Measurements from ENCODE around the gene ATE1.

DNA sequence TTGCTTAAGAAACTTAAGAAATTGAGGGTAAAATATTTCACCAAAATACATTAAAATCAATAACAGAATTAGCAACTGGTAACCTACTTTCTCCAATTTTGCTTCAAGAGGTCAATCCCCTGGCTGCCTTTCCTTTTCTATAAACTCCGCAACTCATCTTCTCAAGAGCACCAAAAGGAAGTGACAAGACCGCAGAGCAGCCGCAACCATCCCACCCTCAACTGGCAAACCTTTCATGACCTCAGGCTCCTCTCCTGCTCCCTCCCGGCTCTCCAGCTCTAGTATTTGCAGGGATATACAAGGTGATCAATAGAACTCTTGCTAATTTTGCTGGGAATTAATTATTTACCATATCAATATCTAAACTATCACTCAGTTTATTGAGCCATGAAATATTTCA is 88.9 kb downstream of the ATE1 start:
- no peak for TF ChIP-seq POLR2A (IDR thresholded peaks at IDR 0.05)
- TF ChIP-seq, protein P1, sequence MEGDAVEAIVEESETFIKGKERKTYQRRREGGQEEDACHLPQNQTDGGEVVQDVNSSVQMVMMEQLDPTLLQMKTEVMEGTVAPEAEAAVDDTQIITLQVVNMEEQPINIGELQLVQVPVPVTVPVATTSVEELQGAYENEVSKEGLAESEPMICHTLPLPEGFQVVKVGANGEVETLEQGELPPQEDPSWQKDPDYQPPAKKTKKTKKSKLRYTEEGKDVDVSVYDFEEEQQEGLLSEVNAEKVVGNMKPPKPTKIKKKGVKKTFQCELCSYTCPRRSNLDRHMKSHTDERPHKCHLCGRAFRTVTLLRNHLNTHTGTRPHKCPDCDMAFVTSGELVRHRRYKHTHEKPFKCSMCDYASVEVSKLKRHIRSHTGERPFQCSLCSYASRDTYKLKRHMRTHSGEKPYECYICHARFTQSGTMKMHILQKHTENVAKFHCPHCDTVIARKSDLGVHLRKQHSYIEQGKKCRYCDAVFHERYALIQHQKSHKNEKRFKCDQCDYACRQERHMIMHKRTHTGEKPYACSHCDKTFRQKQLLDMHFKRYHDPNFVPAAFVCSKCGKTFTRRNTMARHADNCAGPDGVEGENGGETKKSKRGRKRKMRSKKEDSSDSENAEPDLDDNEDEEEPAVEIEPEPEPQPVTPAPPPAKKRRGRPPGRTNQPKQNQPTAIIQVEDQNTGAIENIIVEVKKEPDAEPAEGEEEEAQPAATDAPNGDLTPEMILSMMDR (IDR thresholded peaks at IDR 0.05), result no peak

Measured in Peyer's patch (tissue), 4 donors.